Fibroblast of lung (primary cell): ENCODE results near the gene RPS27. TPM values are rescaled to one million over a fixed set of nuclear protein-coding genes. Genes with fewer than 3 reads are reported as not detected.
A peak's percentile ranks its signal among the peaks of the same experiment; 100 is the strongest.
"Not testable (repeated sequence)": the region's sequence is repeated elsewhere in the genome, so short reads cannot be mapped to it uniquely, and the experiment has no call there.

Source experiments
- DNase-seq, 2 donors: peaks; one replicate each; pipeline versions ENCODE4 v3.0.0 to v3.0.0-alpha.2; 2010; ENCODE audit warnings: low read depth in 2 of 2
- H2AFZ ChIP-seq: 2 replicates; pipeline ENCODE4 v1.5.1; 2012; ENCODE audit warnings: low read length, control low read depth, inconsistent platforms
- H3K27ac ChIP-seq: 2 replicates; pipeline ENCODE4 v1.5.1; 2011; ENCODE audit warnings: low read length, control low read depth; ENCODE audit not compliant: insufficient read depth
- H3K27me3 ChIP-seq: 2 replicates; pipeline ENCODE4 v1.5.1; 2011; ENCODE audit warnings: mild to moderate bottlenecking, low read length; ENCODE audit not compliant: control insufficient read depth, insufficient read depth
- H3K36me3 ChIP-seq: 2 replicates; pipeline ENCODE4 v1.5.1; 2011; ENCODE audit warnings: low read length; ENCODE audit not compliant: control insufficient read depth, insufficient read depth
- H3K4me1 ChIP-seq: 2 replicates; pipeline ENCODE4 v1.5.1; 2011; ENCODE audit warnings: low read length; ENCODE audit not compliant: control insufficient read depth, insufficient read depth; ENCODE audit errors: extremely low read depth
- H3K4me2 ChIP-seq: 2 replicates; pipeline ENCODE4 v1.5.1; 2011; ENCODE audit warnings: low read length, control low read depth; ENCODE audit not compliant: insufficient read depth; ENCODE audit errors: extremely low read depth
- H3K4me3 ChIP-seq, 4 experiments: fragments of 200-600 bp in 1 of 4; sonication (generic) in 1 of 4; replicated peaks in 1 of 4; 2 replicates each; pipeline ENCODE4 v1.5.1; 2011 to 2016; ENCODE audit warnings: low read length in 4 of 4, low read depth in 3 of 4, mild to moderate bottlenecking in 3 of 4, control low read depth in 2 of 4, inconsistent platforms in 1 of 4, mixed read lengths in 1 of 4; ENCODE audit not compliant: insufficient read depth in 1 of 4; ENCODE audit errors: control extremely low read depth in 1 of 4
- H3K79me2 ChIP-seq: 2 replicates; pipeline ENCODE4 v1.5.1; 2012; ENCODE audit warnings: mild to moderate bottlenecking, low read length, inconsistent platforms; ENCODE audit not compliant: control insufficient read depth, insufficient read depth
- H3K9ac ChIP-seq: 2 replicates; pipeline ENCODE4 v1.5.1; 2011; ENCODE audit warnings: mild to moderate bottlenecking, low read length, control low read depth; ENCODE audit not compliant: insufficient read depth
- H3K9me3 ChIP-seq: 2 replicates; pipeline ENCODE4 v1.5.1; 2012; ENCODE audit warnings: low read depth, low read length; ENCODE audit not compliant: control insufficient read depth, insufficient read depth
- H4K20me1 ChIP-seq: 2 replicates; pipeline ENCODE4 v1.5.1; 2011; ENCODE audit warnings: low read length; ENCODE audit not compliant: control insufficient read depth, insufficient read depth; ENCODE audit errors: extremely low read depth
- EZH2 ChIP-seq: IDR thresholded peaks from 2 replicates; pipeline ENCODE4 v1.5.1; 2012; ENCODE audit warnings: low read length, control low read depth, mild to moderate bottlenecking; ENCODE audit errors: missing control alignments
- polyA plus RNA-seq, 2 donors: library from polyadenylated mRNA; depleted of rRNA in 1 of 2; stranded (reverse) in 1 of 2; unstranded in 1 of 2; fragments of >200 nt; gene quantifications; 2 replicates each; pipeline ENCODE4 v1.2.1, GENCODE V29; 2011 to 2012; ENCODE audit warnings: missing spikeins in 1 of 2
- total RNA-seq: library from RNA; depleted of rRNA; stranded (reverse); fragments of >200 nt; gene quantifications from 2 replicates; pipeline ENCODE4 v1.2.1, GENCODE V29; 2014
- TF ChIP-seq, protein P1 (sequence below), 2 donors: IDR thresholded peaks in 1 of 2; conservative IDR thresholded peaks in 1 of 2; 1 replicate in 1 of 2; 2 replicates in 1 of 2; pipeline ENCODE4 v1.5.1; 2011 to 2012; ENCODE audit warnings: low read length in 2 of 2, control low read depth in 1 of 2, inconsistent platforms in 1 of 2, low read depth in 1 of 2, mild to moderate bottlenecking in 1 of 2

Gene RPS27
- total and polyA plus RNA-seq, 2 donors (not counting 1 experiment from before 2014, with no cell fraction given), result 2,883 to 3,291 TPM

GRCh38 chr1:154006136-154006535, 15.6 kb downstream of the RPS27 start:
- Histone ChIP-seq H3K79me2 (no peaks in the 10 kb centered on the region), H2AFZ (no peak overlapping the region), H3K27ac (no peak overlapping the region), H3K4me3 (no peak overlapping the region), H3K4me2 (no peak overlapping the region), H4K20me1 (no peaks in the 10 kb centered on the region), H3K36me3 (no peaks in the 10 kb centered on the region), H3K9ac (no peak overlapping the region), H3K27me3 (no peaks in the 10 kb centered on the region), H3K9me3 (no peaks in the 10 kb centered on the region), H3K4me1 (peaks cover 4% of the 10 kb centered on the region)
- TF ChIP-seq EZH2, result no peak
- TF ChIP-seq, protein P1, sequence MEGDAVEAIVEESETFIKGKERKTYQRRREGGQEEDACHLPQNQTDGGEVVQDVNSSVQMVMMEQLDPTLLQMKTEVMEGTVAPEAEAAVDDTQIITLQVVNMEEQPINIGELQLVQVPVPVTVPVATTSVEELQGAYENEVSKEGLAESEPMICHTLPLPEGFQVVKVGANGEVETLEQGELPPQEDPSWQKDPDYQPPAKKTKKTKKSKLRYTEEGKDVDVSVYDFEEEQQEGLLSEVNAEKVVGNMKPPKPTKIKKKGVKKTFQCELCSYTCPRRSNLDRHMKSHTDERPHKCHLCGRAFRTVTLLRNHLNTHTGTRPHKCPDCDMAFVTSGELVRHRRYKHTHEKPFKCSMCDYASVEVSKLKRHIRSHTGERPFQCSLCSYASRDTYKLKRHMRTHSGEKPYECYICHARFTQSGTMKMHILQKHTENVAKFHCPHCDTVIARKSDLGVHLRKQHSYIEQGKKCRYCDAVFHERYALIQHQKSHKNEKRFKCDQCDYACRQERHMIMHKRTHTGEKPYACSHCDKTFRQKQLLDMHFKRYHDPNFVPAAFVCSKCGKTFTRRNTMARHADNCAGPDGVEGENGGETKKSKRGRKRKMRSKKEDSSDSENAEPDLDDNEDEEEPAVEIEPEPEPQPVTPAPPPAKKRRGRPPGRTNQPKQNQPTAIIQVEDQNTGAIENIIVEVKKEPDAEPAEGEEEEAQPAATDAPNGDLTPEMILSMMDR (conservative IDR thresholded peaks at IDR 0.05 in 1 of 2, IDR thresholded peaks at IDR 0.05 in 1 of 2; ENCODE audit: low read depth in 1 of 2, low read length in 2 of 2), result no peak
- peak; percentile 64 to 92 for DNase-seq

DNA sequence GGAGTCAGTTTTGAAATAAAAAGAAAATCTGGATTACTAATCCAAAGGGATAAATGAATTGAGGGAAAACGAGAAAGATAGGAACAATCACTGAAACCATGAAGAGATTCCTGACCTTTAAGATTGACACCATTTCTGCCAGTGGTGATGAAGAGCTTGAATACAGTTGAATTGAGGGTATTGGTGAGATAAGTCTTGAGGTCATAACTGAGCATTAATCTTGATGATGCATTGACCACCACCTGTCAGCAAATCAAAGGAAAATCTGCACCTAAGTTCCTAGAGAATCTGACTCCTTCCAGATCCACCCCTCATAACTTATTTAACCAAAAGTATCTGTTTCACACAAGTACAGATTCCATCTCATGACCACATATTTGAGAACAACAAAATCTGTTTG, 21.6 kb downstream of the RPS27 start:
- Histone ChIP-seq H3K4me1 (peaks cover 2% of the 10 kb centered on the region), H3K4me3 (no peak overlapping the region), H4K20me1 (no peaks in the 10 kb centered on the region), H3K9ac (no peak overlapping the region), H3K27ac (no peak overlapping the region), H3K9me3 (no peaks in the 10 kb centered on the region), H3K36me3 (no peaks in the 10 kb centered on the region), H3K4me2 (no peak overlapping the region), H2AFZ (no peak overlapping the region), H3K79me2 (no peaks in the 10 kb centered on the region), H3K27me3 (no peaks in the 10 kb centered on the region)
- DNase-seq, result no peak
- TF ChIP-seq, protein P1 (conservative IDR thresholded peaks at IDR 0.05 in 1 of 2, IDR thresholded peaks at IDR 0.05 in 1 of 2; ENCODE audit: low read depth in 1 of 2, low read length in 2 of 2), result no peak
- no peak for TF ChIP-seq EZH2

DNA sequence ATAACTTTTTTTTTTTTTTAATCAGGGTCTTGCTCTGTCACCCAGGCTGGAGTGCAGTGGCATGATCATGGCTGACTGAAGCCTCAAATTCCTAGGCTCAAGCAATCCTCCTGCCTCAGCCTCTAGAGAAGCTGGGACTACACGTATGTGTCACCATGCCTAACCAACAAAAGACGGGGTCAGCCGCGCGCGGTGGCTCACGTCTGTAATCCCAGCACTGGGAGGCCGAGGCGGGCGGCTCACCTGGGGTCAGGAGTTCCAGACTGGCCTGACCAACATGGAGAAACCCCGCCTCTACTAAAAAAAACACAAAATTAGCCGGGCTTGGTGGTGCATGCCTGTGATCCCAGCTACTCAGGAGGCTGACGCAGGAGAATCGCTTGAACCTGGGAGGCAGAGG, 22.0 kb downstream of the RPS27 start:
- not testable (repeated sequence) for H3K4me3 ChIP-seq, H4K20me1 ChIP-seq, H3K27me3 ChIP-seq, H3K79me2 ChIP-seq, H3K4me1 ChIP-seq, H3K36me3 ChIP-seq, DNase-seq, H3K4me2 ChIP-seq, H3K9me3 ChIP-seq, H2AFZ ChIP-seq, H3K27ac ChIP-seq, H3K9ac ChIP-seq
